Endothelial cell (in vitro differentiated cells): Measurements from ENCODE around the gene DNAJC7. TPM values are rescaled to one million over a fixed set of nuclear protein-coding genes. Genes with fewer than 3 reads are reported as not detected.

ENCODE experiments used
- DNase-seq: peaks from one replicate; pipeline ENCODE4 v3.0.0; 2021; ENCODE audit warnings: low spot score
- H3K27ac Mint-ChIP-seq: one replicate; pipeline ENCODE4 v1.8.0; 2021; ENCODE audit warnings: mixed read lengths, inconsistent platforms; ENCODE audit not compliant: unreplicated experiment
- H3K27me3 Mint-ChIP-seq: one replicate; pipeline ENCODE4 v1.8.0; 2021; ENCODE audit warnings: mild to moderate bottlenecking, moderate library complexity, mixed read lengths, inconsistent platforms; ENCODE audit not compliant: unreplicated experiment
- H3K36me3 Mint-ChIP-seq: one replicate; pipeline ENCODE4 v1.8.0; 2021; ENCODE audit warnings: mild to moderate bottlenecking, low read depth, mixed read lengths, inconsistent platforms; ENCODE audit not compliant: unreplicated experiment
- H3K4me1 Mint-ChIP-seq: one replicate; pipeline ENCODE4 v1.8.0; 2021; ENCODE audit warnings: mild to moderate bottlenecking, mixed read lengths, inconsistent platforms; ENCODE audit not compliant: unreplicated experiment
- H3K4me3 Mint-ChIP-seq: one replicate; pipeline ENCODE4 v1.8.0; 2021; ENCODE audit warnings: mild to moderate bottlenecking, mixed read lengths, inconsistent platforms; ENCODE audit not compliant: unreplicated experiment
- H3K9me3 Mint-ChIP-seq: one replicate; pipeline ENCODE4 v1.8.0; 2021; ENCODE audit warnings: mixed read lengths, inconsistent platforms; ENCODE audit not compliant: unreplicated experiment
- total RNA-seq: library from RNA; stranded (reverse); fragmentation: NEBNext Ultra II Directional; extraction: Animal tissue kit (Norgen Biotek cat#: 25700); gene quantifications from one replicate; pipeline ENCODE4 v1.2.1, GENCODE V29; 2021; ENCODE audit not compliant: unreplicated experiment
- TF ChIP-seq, protein P1 (sequence below): fragments of 200-600 bp; sonication (generic); IDR thresholded peaks from one replicate; pipeline ENCODE4 v1.5.0; 2021; ENCODE audit warnings: antibody characterized with exemption; ENCODE audit not compliant: unreplicated experiment

DNAJC7 gene
- total RNA-seq, 1 donor from 2014 or later, result 92.8 TPM

GRCh38 chr17:42002175-42002791 is 15.0 kb downstream of the DNAJC7 start:
- Mint-ChIP-seq H3K9me3 (no peaks in the 10 kb centered on the region), H3K36me3 (peaks cover 17% of the 10 kb centered on the region), H3K4me1 (peaks cover 4% of the 10 kb centered on the region)

DNA sequence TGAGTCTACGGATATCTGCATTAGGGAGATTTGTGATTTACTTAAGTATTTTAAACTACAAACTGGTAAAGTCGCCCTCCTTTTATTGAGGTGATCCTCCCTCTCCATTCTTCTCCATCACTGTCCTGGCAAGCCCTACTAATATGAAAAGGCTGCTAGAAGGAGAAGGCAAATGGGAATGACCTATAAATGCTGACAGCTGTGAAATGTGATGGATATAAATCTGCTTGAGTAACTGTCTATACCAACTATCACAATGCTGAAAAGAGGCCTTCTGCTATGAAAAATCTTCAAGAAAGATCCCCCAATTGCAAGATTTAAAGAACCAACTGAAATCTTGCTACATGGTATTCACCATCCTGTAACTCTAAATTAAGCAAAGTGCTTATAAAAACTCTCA is 15.5 kb downstream of the DNAJC7 start:
- H3K27ac Mint-ChIP-seq, result no peak overlapping the region
- H3K4me1 Mint-ChIP-seq, result peaks cover 4% of the 10 kb centered on the region
- no peak overlapping the region for H3K4me3 Mint-ChIP-seq
- H3K9me3 Mint-ChIP-seq, result no peaks in the 10 kb centered on the region
- peaks cover 17% of the 10 kb centered on the region for H3K36me3 Mint-ChIP-seq
- TF ChIP-seq, protein P1, sequence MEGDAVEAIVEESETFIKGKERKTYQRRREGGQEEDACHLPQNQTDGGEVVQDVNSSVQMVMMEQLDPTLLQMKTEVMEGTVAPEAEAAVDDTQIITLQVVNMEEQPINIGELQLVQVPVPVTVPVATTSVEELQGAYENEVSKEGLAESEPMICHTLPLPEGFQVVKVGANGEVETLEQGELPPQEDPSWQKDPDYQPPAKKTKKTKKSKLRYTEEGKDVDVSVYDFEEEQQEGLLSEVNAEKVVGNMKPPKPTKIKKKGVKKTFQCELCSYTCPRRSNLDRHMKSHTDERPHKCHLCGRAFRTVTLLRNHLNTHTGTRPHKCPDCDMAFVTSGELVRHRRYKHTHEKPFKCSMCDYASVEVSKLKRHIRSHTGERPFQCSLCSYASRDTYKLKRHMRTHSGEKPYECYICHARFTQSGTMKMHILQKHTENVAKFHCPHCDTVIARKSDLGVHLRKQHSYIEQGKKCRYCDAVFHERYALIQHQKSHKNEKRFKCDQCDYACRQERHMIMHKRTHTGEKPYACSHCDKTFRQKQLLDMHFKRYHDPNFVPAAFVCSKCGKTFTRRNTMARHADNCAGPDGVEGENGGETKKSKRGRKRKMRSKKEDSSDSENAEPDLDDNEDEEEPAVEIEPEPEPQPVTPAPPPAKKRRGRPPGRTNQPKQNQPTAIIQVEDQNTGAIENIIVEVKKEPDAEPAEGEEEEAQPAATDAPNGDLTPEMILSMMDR, result no peak
- H3K27me3 Mint-ChIP-seq, result no peaks in the 10 kb centered on the region
- no peak for DNase-seq

More at GRCh38 chr17:42002175-42002791, 15.0 kb downstream of the DNAJC7 start:
- H3K27me3 Mint-ChIP-seq, result no peaks in the 10 kb centered on the region
- TF ChIP-seq, protein P1, result no peak
- no peak overlapping the region for H3K4me3 Mint-ChIP-seq
- no peak for DNase-seq
- H3K27ac Mint-ChIP-seq, result no peak overlapping the region

DNA sequence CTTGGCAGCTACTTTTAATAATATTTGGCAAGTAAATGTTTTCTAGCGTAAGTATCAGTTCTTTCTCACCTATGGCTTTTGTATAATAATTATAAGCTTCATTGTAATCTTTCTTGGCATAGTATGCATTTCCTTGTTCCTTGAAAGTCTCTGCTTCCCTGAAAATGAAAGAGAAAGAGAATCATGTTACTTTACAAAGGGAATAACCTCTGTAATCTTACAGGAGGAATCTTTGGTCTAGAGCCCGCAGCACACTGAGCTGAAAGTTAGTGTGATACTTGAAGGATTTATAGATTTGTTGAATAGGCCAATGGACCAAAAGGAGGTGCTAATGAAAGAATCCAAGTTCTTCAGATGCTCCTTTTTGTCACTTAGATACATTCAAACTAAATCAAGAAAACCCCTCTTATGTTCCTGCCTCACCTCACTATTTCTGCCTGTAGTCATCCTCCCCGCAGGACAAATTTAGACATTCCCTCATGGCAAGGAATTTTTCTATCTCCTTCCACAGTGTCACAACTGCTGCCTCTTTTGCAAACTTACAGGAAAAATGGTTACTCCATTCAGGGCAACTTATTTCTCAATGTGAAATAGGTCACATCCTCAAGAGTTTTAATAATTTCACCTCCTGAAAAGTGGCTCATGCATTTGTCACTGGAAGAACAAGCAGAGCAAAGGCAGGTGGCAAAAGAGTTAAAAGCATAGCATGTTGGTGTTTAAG is 16.7 kb downstream of the DNAJC7 start:
- Mint-ChIP-seq H3K27me3 (no peaks in the 10 kb centered on the region), H3K27ac (no peak overlapping the region), H3K36me3 (peaks cover 26% of the 10 kb centered on the region), H3K4me3 (no peak overlapping the region), H3K4me1 (peaks cover 4% of the 10 kb centered on the region), H3K9me3 (no peaks in the 10 kb centered on the region)
- DNase-seq, result no peak
- TF ChIP-seq, protein P1, result no peak

DNA sequence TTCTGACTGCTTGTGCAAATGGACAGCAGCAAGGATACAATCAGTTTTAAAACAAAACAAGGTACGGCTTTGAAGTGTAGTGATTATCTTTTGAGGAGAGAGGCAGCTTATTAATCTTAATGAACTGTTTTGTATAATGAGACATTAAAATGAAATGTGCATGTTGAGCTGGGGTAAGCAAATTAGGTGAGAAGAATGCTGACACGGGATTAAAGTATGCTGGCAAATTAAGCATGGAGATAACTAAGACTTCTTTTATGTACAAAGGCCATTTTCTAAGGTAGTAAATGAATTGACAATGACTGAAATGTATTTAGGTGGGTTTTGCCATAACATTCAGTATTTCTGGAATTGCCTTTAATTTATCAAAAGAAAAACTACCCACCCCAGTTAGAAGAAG is 18.7 kb downstream of the DNAJC7 start:
- H3K27me3 Mint-ChIP-seq, result no peaks in the 10 kb centered on the region
- no peak for DNase-seq
- peaks cover 4% of the 10 kb centered on the region for H3K4me1 Mint-ChIP-seq
- H3K36me3 Mint-ChIP-seq, result peaks cover 36% of the 10 kb centered on the region
- no peak overlapping the region for H3K27ac Mint-ChIP-seq
- no peaks in the 10 kb centered on the region for H3K9me3 Mint-ChIP-seq
- TF ChIP-seq, protein P1, result no peak
- no peak overlapping the region for H3K4me3 Mint-ChIP-seq

- no peak overlapping the region for H3K4me3 Mint-ChIP-seq
- no peak for DNase-seq
- H3K4me1 Mint-ChIP-seq, result no peaks in the 10 kb centered on the region
- H3K36me3 Mint-ChIP-seq, result peaks cover 45% of the 10 kb centered on the region
- H3K27me3 Mint-ChIP-seq, result no peaks in the 10 kb centered on the region
- TF ChIP-seq, protein P1, result no peak
- no peaks in the 10 kb centered on the region for H3K9me3 Mint-ChIP-seq
- H3K27ac Mint-ChIP-seq, result no peak overlapping the region
These were observed 20.4 kb downstream of the DNAJC7 start for GRCh38 chr17:41996855-41997164.
